Measurements from ENCODE around the gene MCC. TPM values are rescaled to one million over a fixed set of nuclear protein-coding genes. Genes with fewer than 3 reads are reported as not detected.

Gene MCC
- total and polyA plus RNA-seq, 4 donors = 4.5 to 20.0 (median 9.7) TPM

DNA sequence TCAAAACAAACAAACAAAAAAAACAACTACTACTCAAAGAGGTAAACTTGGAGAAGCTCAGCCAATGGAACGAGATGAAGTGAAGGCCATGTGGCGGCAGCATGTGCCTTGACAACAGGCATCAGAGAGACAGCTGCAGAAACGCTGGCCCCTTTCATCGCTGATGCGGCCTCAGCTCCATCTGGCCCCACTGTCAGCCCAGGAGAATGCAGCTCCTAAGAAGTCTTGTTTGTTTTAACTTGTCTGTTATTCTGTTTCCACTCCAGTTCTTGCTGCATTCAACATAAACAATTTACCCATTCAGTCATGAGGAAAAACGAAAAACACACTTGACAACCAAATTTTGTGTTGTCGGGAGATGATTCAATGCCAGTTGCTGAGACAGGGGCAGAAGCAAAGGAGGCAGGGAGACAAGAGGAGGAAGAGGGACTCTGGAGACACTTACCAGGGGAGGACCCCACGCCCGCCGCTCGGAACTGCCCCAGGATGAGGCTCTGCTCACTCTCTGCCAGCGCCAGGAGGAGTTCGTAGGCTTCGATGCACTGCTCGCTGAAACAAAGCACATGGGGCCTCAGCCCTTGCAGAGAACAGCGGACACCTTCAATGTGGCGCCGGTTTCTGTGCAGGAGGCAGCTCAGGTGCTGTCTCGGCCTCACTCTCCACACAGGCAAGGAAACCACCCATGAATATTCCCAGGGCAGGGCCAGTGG, 420.5 kb downstream of the MCC start:
- intact Hi-C loops (cut with DNase I) = no loop called here
- H3K36me3 ChIP-seq (ENCODE audit: control insufficient read depth in 1 of 2, insufficient read depth in 2 of 2, low read length in 1 of 2) = peaks cover 0 to 2% of the 10 kb centered on the region in 2 donors
- H3K4me1 ChIP-seq (ENCODE audit: control insufficient read depth in 1 of 2, insufficient read depth in 2 of 2, low read length in 2 of 2) = no peaks in the 10 kb centered on the region
- H3K27ac ChIP-seq (ENCODE audit: low read depth in 1 of 2, low read length in 2 of 2) = no peak overlapping the region
- no peaks in the 10 kb centered on the region for H3K27me3 ChIP-seq (ENCODE audit: control insufficient read depth in 1 of 2, insufficient read depth in 2 of 2, low read length in 1 of 2)
- DNase-seq (no peak), ATAC-seq (ENCODE audit: low FRiP score) (no peak)
- WGBS, 2 donors = 91 to 94% methylated on average over 19 of the region's 19 CpGs
- no peaks in the 10 kb centered on the region for H3K9me3 ChIP-seq (ENCODE audit: control insufficient read depth, low read length)
- no peak overlapping the region for H3K4me3 ChIP-seq (ENCODE audit: low read length in 2 of 2)

DNA sequence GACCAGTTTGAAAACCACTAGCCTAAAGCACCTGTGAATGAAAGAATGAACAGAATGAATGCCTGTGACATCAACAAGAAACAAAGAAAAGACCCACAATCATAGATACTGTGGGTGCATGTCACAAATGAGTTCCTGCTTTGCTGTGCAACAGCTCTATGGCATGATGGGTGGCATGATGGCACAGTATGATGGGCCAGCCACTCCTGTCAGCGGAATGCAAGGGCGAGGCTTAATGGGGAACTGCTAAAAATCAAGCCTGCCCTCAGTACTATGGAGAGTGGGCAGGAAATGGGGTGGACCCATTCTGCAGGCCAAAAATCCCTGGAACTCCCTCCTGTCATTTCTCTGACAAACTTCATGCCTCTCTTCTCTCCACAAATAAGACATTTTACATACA, 422.6 kb downstream of the MCC start:
- Histone ChIP-seq H3K36me3 (ENCODE audit: control insufficient read depth in 1 of 2, insufficient read depth in 2 of 2, low read length in 1 of 2) (peaks cover 0 to 2% of the 10 kb centered on the region in 2 donors), H3K27me3 (ENCODE audit: control insufficient read depth in 1 of 2, insufficient read depth in 2 of 2, low read length in 1 of 2) (no peaks in the 10 kb centered on the region), H3K4me1 (ENCODE audit: control insufficient read depth in 1 of 2, insufficient read depth in 2 of 2, low read length in 2 of 2) (no peaks in the 10 kb centered on the region), H3K9me3 (ENCODE audit: control insufficient read depth, low read length) (no peaks in the 10 kb centered on the region), H3K4me3 (ENCODE audit: low read length in 2 of 2) (no peak overlapping the region), H3K27ac (ENCODE audit: low read depth in 1 of 2, low read length in 2 of 2) (no peak overlapping the region)
- ATAC-seq (ENCODE audit: low FRiP score) (no peak), DNase-seq (no peak)
- WGBS, 2 donors = 94 to 96% methylated on average over 2 of the region's 2 CpGs
- intact Hi-C loops (cut with DNase I) = no loop called here

DNA sequence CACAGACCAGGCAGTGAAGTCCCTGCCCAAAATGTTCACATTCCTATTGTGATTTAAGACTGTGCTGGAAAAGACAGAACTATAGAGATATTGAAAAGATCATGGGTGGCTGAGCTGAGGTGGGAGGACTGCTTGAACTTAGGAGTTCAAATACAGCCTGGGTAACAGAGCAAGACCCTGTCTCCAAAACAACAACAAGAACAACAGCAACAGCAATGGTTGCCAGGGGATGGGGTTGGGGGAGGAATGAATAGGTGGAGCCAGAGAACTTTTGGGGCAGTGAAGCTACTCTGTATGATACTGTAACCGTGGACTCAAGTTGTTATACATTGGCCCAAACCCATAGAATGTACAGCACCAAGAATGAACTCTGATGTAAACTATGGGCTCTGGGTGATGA, 423.4 kb downstream of the MCC start:
- WGBS, 2 donors = 100% methylated on average over 1 of the region's 1 CpG
- Histone ChIP-seq H3K9me3 (ENCODE audit: control insufficient read depth, low read length) (no peaks in the 10 kb centered on the region), H3K4me3 (ENCODE audit: low read length in 2 of 2) (no peak overlapping the region), H3K27ac (ENCODE audit: low read depth in 1 of 2, low read length in 2 of 2) (no peak overlapping the region), H3K4me1 (ENCODE audit: control insufficient read depth in 1 of 2, insufficient read depth in 2 of 2, low read length in 2 of 2) (no peaks in the 10 kb centered on the region), H3K36me3 (ENCODE audit: control insufficient read depth in 1 of 2, insufficient read depth in 2 of 2, low read length in 1 of 2) (peaks cover 0 to 2% of the 10 kb centered on the region in 2 donors), H3K27me3 (ENCODE audit: control insufficient read depth in 1 of 2, insufficient read depth in 2 of 2, low read length in 1 of 2) (no peaks in the 10 kb centered on the region)
- intact Hi-C loops (cut with DNase I) = no loop called here
- no peak for DNase-seq
- ATAC-seq (ENCODE audit: low FRiP score) = no peak

DNA sequence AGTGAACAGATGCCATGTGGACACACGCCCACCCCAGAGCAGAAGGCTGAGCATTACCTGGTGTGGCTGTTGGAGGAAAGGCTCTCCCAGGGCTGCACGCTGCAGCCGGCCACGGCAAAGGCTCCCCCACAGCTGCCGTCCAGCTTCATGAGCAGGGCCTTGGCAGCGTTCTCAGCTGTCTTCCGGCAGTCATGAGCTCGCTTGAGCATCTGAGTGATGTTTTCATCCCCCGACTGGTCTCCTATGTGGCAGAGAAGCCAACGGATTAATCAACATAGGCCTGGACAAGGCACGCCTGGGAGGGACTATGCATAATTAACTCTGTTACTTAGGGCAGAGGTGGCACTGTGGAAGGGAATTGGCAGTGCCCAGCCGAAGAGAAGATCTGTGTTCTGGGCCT, 424.3 kb downstream of the MCC start:
- Histone ChIP-seq H3K4me3 (ENCODE audit: low read length in 2 of 2) (no peak overlapping the region), H3K27ac (ENCODE audit: low read depth in 1 of 2, low read length in 2 of 2) (no peak overlapping the region), H3K36me3 (ENCODE audit: control insufficient read depth in 1 of 2, insufficient read depth in 2 of 2, low read length in 1 of 2) (peaks cover 0 to 2% of the 10 kb centered on the region in 2 donors), H3K4me1 (ENCODE audit: control insufficient read depth in 1 of 2, insufficient read depth in 2 of 2, low read length in 2 of 2) (no peaks in the 10 kb centered on the region), H3K27me3 (ENCODE audit: control insufficient read depth in 1 of 2, insufficient read depth in 2 of 2, low read length in 1 of 2) (no peaks in the 10 kb centered on the region), H3K9me3 (ENCODE audit: control insufficient read depth, low read length) (no peaks in the 10 kb centered on the region)
- DNase-seq (no peak), ATAC-seq (ENCODE audit: low FRiP score) (no peak)
- 88 to 89% methylated on average over 12 of the region's 12 CpGs for WGBS, 2 donors
- intact Hi-C loops (cut with DNase I) = no loop called here

DNA sequence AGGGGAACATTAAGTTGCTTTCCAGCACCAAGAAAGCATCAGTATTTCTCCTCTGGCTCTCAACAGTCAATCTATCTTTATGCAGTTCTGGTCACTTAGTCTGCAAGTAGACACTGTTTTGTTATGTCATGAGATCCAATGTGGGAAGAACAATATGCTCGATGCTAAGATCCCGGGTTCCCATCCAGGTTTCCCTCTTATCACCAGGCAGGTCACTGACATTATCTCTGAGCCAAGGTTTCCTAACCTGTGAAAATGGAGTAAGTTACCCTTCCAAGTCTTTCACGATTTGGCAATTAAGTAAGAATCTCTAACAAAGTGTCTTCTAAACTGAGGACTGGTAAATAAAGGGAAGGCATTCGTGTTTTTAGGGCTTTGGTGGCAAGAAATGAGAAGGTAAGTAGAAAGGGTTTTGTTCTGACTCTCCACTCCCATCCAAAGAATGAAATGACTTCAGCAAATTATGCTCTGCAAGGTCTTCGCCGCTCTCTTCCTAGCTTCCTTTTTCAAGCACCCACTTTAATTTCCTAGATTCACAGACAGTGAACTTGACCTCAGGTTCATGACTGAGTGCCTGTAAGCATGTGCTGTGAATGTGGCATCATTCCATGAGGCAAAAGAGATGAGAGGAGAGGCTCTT, 425.3 kb downstream of the MCC start:
- DNase-seq (no peak), ATAC-seq (ENCODE audit: low FRiP score) (no peak)
- H3K4me3 ChIP-seq (ENCODE audit: low read length in 2 of 2) = no peak overlapping the region
- 88 to 90% methylated on average over 6 of the region's 6 CpGs for WGBS, 2 donors
- H3K27me3 ChIP-seq (ENCODE audit: control insufficient read depth in 1 of 2, insufficient read depth in 2 of 2, low read length in 1 of 2) = no peaks in the 10 kb centered on the region
- no peaks in the 10 kb centered on the region for H3K4me1 ChIP-seq (ENCODE audit: control insufficient read depth in 1 of 2, insufficient read depth in 2 of 2, low read length in 2 of 2)
- intact Hi-C loops (cut with DNase I) = no loop called here
- no peaks in the 10 kb centered on the region for H3K9me3 ChIP-seq (ENCODE audit: control insufficient read depth, low read length)
- no peak overlapping the region for H3K27ac ChIP-seq (ENCODE audit: low read depth in 1 of 2, low read length in 2 of 2)
- H3K36me3 ChIP-seq (ENCODE audit: control insufficient read depth in 1 of 2, insufficient read depth in 2 of 2, low read length in 1 of 2) = peaks cover 0 to 2% of the 10 kb centered on the region in 2 donors

DNA sequence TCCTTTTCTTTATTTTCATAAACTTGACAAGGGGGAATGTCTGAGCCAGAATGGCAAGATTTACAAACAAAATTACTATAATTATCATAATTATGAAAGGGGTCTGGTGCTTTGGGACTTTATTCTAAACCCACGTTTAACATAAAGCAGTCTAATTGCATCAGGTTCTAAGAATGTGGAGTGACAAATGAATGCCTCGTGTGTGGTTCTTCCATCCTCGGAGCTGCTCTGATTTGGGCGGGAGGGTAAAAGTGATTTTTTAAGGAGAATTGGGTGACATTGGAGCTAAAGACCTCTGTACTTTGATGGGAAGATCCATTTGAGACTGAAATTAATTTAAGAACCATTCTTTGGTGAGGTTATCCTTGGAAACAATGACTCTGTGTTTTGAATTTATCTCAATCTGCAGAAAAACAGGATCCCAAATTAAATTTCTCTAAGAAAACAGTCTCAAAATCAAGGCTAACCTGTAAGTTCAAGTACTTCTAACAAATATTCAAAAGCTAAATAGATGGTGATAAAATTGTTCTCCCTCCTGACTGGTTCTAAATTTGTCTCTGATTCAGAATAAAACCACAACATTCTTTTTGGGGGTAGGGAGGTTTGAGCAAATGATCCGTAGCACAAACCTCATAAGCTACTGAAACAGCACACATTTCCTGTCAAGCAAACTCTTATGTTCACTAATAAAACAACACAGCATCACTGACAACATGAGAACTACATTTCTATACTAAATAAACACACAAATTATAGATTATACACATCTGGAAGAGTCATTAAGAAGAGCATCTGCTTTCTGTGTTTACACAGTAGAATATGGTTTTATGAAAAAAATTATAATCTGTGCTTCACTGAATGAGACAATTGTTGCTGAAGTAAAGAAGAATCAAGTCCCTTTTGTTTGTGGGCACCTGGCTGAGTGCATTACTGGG, 426.1 kb downstream of the MCC start:
- intact Hi-C loops (cut with DNase I) = no loop called here
- DNase-seq = no peak
- peaks cover 0 to 2% of the 10 kb centered on the region in 2 donors for H3K36me3 ChIP-seq (ENCODE audit: control insufficient read depth in 1 of 2, insufficient read depth in 2 of 2, low read length in 1 of 2)
- H3K4me3 ChIP-seq (ENCODE audit: low read length in 2 of 2) = no peak overlapping the region
- no peaks in the 10 kb centered on the region for H3K9me3 ChIP-seq (ENCODE audit: control insufficient read depth, low read length)
- WGBS, 2 donors = 65 to 72% methylated on average over 5 of the region's 5 CpGs
- ATAC-seq (ENCODE audit: low FRiP score) = no peak
- no peak overlapping the region for H3K27ac ChIP-seq (ENCODE audit: low read depth in 1 of 2, low read length in 2 of 2)
- H3K4me1 ChIP-seq (ENCODE audit: control insufficient read depth in 1 of 2, insufficient read depth in 2 of 2, low read length in 2 of 2) = no peaks in the 10 kb centered on the region
- H3K27me3 ChIP-seq (ENCODE audit: control insufficient read depth in 1 of 2, insufficient read depth in 2 of 2, low read length in 1 of 2) = no peaks in the 10 kb centered on the region

DNA sequence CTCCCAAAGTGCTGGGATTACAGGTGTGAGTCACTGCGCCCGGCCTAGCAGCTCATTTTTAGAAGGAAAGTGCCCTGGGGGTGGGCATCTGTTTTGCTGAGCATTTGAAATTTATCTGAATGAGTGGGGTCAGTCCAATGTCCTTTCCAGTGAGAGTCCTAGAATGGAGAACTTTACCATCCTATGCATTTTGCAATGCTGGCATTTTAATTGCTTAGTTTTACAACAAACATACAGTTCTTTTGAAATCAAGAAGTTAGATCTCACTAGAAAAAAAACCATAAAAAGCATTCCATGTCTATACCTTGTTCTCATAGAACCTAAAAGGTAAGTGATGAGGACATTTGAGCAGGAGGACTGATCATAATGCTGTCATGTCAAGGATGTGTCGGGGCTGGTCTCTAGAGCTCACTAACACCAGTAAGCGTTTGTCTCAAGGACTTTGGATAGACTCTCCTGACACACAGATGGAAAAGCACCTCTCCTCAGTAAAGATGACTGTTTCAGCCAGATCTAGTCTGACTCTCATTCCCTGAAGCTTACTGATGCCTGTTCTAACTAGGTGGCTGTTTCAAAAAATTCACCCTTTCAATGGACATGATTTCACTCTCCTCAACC, 427.7 kb downstream of the MCC start:
- Histone ChIP-seq H3K36me3 (ENCODE audit: control insufficient read depth in 1 of 2, insufficient read depth in 2 of 2, low read length in 1 of 2) (peaks cover 0 to 2% of the 10 kb centered on the region in 2 donors), H3K27ac (ENCODE audit: low read depth in 1 of 2, low read length in 2 of 2) (no peak overlapping the region), H3K9me3 (ENCODE audit: control insufficient read depth, low read length) (no peaks in the 10 kb centered on the region), H3K4me1 (ENCODE audit: control insufficient read depth in 1 of 2, insufficient read depth in 2 of 2, low read length in 2 of 2) (no peaks in the 10 kb centered on the region), H3K4me3 (ENCODE audit: low read length in 2 of 2) (no peak overlapping the region), H3K27me3 (ENCODE audit: control insufficient read depth in 1 of 2, insufficient read depth in 2 of 2, low read length in 1 of 2) (no peaks in the 10 kb centered on the region)
- DNase-seq = no peak
- WGBS, 2 donors = 96 to 97% methylated on average over 4 of the region's 4 CpGs
- intact Hi-C loops (cut with DNase I) = no loop called here
- ATAC-seq (ENCODE audit: low FRiP score) = no peak

DNA sequence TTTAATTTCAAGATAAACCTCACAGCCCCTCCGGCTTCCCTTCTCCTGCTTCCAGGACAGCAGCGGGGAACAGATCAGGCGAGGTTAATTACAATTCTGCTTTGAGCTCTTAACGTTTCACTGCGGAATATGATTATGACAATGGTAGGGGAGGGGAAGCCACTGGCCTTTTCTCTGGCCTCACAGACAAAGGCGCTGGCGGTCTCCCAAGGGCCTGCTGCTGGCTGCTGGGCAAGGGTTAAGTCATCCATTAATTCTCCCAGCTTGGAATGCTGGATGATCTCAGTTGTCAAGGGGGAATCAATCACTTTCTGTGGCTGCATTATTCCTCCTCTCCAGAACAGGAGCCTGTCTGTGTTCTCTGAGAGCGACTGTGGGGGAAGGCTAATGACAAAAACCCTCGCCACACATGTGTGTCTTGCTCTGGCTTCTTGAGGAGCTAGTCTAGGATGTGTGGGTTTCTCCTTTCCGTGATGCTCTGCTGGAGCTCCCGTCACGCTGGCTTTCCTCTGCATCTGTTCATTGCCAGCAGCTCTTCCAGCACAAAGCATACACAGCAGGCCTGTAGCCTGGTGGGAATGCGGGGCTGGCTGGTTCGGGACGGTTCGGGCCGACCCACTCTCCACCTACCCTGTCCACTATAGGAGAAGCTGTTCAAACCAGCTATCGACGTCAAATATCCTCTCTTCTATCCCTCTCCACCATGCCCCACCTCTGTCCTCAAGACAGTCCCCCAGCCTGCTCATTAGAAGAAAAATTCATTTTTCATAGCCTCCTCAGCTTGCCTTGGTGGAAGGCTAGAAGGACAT, 428.8 kb downstream of the MCC start:
- DNase-seq (no peak), ATAC-seq (ENCODE audit: low FRiP score) (no peak)
- Histone ChIP-seq H3K27ac (ENCODE audit: low read depth in 1 of 2, low read length in 2 of 2) (no peak overlapping the region), H3K36me3 (ENCODE audit: control insufficient read depth in 1 of 2, insufficient read depth in 2 of 2, low read length in 1 of 2) (peaks cover 0 to 2% of the 10 kb centered on the region in 2 donors), H3K4me1 (ENCODE audit: control insufficient read depth in 1 of 2, insufficient read depth in 2 of 2, low read length in 2 of 2) (no peaks in the 10 kb centered on the region), H3K27me3 (ENCODE audit: control insufficient read depth in 1 of 2, insufficient read depth in 2 of 2, low read length in 1 of 2) (no peaks in the 10 kb centered on the region), H3K9me3 (ENCODE audit: control insufficient read depth, low read length) (no peaks in the 10 kb centered on the region), H3K4me3 (ENCODE audit: low read length in 2 of 2) (no peak overlapping the region)
- intact Hi-C loops (cut with DNase I) = no loop called here
- WGBS, 2 donors = 90 to 92% methylated on average over 19 of the region's 19 CpGs

All from aorta (tissue), 5 donors.